Medulla oblongata (tissue), 1 donor: Measurements from ENCODE around the gene NELL2.

Source experiments
- DNase-seq: peaks from one replicate; pipeline ENCODE4 v3.0.0-alpha.2; 2015; ENCODE audit errors: extremely low spot score

The NELL2 gene

DNA sequence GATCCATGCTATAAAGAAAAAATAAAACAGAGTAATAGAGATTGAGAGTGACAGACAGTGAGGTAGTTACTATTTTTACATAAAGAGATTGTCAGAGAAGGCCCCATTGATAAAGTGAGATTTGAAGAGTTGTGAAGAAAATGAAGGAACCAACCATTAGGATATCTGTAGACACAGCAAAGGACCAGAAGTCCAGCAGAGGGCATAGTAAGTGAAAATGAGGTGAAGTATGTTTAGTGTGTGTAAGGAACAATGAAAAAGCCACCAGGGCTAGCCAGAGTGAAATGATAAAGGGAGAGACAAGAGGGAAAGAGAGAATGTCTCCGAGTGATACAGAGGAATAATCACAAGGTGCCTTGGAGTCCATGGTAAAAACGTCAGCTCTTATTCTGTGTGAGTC lies 411.0 kb downstream of the NELL2 start:
- no peak for DNase-seq

DNA sequence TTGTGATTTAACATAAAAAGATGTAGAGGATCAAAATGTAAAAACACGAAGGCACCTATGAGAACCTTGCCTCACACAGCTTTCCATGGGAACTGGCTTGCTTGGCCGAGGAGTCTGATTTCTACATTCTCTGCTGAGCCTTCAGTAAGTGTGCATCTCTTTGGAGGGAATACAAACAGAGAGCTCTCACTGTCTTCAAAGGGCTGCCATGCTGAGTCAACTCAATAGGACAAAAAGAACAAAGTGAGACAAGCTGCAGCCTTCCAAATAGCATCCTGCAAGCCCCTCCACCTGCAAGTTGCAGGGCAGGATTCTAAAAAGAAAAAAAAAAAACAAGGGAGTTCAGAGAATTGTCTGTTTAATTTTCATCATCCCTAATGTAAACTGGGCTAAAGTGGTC lies 411.9 kb downstream of the NELL2 start:
- no peak for DNase-seq

DNA sequence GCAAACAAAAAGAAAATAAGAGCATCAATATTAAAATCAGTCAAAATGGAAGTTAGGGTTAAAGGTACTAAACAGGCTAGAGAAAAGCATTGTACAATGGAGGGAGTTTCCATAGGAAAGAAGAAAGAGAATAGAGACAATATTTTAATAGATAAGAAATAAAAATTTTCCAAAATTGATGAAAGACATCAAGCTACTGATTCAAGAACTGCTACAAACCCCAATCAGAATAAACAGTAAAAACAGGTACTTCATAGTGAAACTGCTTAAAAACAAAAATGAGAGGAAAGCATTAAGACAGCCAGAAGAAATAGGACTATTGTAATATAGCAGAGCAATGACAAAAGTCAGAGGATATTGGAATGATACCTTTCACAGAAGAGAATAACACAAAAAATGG lies 413.4 kb downstream of the NELL2 start:
- no peak for DNase-seq

DNA sequence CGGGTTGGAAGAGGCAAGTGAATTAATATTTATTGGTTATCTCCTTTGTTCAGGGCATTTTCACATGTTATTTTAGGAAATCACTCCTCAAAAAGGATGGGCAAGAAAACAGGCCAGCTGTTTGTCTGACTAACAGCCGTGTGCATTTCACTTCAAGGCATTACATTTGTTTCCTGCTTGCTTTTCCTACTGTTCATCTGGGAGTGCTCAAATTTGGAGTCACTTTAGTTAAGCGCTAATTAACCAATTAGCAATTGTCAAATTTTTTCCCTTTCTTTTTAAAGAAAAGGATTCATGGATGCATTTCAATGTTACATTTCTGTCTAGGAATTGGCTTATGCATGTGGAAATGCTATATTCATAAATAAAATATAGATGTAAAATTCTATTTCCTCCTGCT lies 415.9 kb downstream of the NELL2 start:
- no peak for DNase-seq

- DNase-seq = no peak
These were observed 416.5 kb downstream of the NELL2 start for GRCh38 chr12:44459569-44459968.
